DND-41 (cell line): Measurements from ENCODE around the gene RS1.

Experiments
- CTCF ChIP-seq: IDR thresholded peaks from 2 replicates; pipeline ENCODE4 v1.5.1; 2012; ENCODE audit warnings: borderline replicate concordance, low read length, moderate library complexity, mild to moderate bottlenecking; ENCODE audit not compliant: poor library complexity, severe bottlenecking; ENCODE audit errors: extremely low read depth
- EZH2 ChIP-seq: IDR thresholded peaks from 3 replicates; pipeline ENCODE4 v1.6.1; 2012; ENCODE audit warnings: borderline replicate concordance, low read depth, mild to moderate bottlenecking, moderate library complexity, low read length, inconsistent platforms; ENCODE audit not compliant: severe bottlenecking

DNA sequence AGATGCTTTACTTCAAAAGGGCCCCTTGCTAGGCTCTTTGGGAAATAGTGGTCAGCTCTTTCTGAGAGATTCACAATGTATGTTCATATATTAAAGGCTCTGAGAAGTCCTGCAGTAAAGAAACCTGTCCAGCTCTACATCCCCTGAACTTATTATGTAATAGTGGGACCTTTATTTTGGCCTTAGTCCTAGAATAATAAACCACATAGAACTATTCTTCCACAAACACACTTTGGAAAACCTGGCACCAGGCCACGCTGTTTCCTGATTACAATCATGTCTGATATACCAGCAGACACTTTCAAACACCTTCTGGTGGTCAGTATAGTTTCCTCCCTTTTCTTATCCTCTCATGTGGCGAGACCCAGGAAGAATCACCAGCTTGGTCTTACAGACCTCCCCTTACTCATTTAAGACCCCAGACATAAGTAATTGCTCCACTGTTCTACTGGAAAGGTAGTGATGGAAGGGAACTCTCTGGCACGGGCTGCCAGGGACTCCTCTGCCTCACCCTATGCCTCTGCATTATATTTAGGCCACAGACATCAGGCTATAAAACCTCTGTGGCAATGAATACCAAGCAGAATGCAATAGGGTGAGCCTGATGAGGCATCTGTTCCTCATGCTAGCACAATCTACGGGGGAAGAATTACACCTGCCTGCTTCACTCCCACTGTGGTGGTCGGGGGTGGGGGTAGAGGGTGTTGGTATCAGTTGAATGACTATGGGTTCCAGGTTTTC lies 29.9 kb upstream of the RS1 start:
- TF ChIP-seq EZH2 (no peak), CTCF (no peak)
